CD1c-positive myeloid dendritic cell (primary cell): Measurements from ENCODE around the gene C15orf39.
A peak's percentile ranks its signal among the peaks of the same experiment; 100 is the strongest.

Experiments used
- DNase-seq: peaks from one replicate; pipeline ENCODE4 v3.0.0-alpha.2; 2016; ENCODE audit errors: extremely low spot score

The C15orf39 gene

GRCh38 chr15:75197062-75197630 lies 4.5 kb upstream of the C15orf39 start:
- no peak for DNase-seq

- DNase-seq = no peak
Observed at GRCh38 chr15:75198560-75199356, 2.9 kb upstream of the C15orf39 start.

- no peak for DNase-seq
Observed at GRCh38 chr15:75199357-75199940, 2.2 kb upstream of the C15orf39 start.

GRCh38 chr15:75200391-75200764 lies 1.3 kb upstream of the C15orf39 start:
- DNase-seq = no peak

- DNase-seq = peak; percentile 20
Observed at GRCh38 chr15:75200765-75201615, 692 bp upstream of the C15orf39 start.

- peak; percentile 83 for DNase-seq
Observed at GRCh38 chr15:75202251-75203016, 752 bp downstream of the C15orf39 start.

- DNase-seq = no peak
Observed at GRCh38 chr15:75203017-75203907, 1.6 kb downstream of the C15orf39 start.

- DNase-seq = no peak
Observed at GRCh38 chr15:75203908-75204263, 2.2 kb downstream of the C15orf39 start.

GRCh38 chr15:75204340-75205063 lies 2.8 kb downstream of the C15orf39 start:
- peak; percentile 92 for DNase-seq

GRCh38 chr15:75205064-75205395 lies 3.3 kb downstream of the C15orf39 start:
- DNase-seq = no peak

GRCh38 chr15:75206006-75206405 lies 4.3 kb downstream of the C15orf39 start:
- no peak for DNase-seq

GRCh38 chr15:75206803-75207617 lies 5.3 kb downstream of the C15orf39 start:
- no peak for DNase-seq

- no peak for DNase-seq
Observed at GRCh38 chr15:75207618-75208500, 6.2 kb downstream of the C15orf39 start.

GRCh38 chr15:75208501-75209288 lies 7.0 kb downstream of the C15orf39 start:
- DNase-seq = no peak

- no peak for DNase-seq
Observed at GRCh38 chr15:75209289-75209676, 7.6 kb downstream of the C15orf39 start.

GRCh38 chr15:75210811-75211230 lies 9.1 kb downstream of the C15orf39 start:
- no peak for DNase-seq
